HEK293T (cell line): ENCODE measurements around the gene TFR2.

Experiments
- FOXK2 ChIP-seq: fragments of 450-650 bp; IDR thresholded peaks from 2 replicates; pipeline ENCODE4 v1.6.1; 2016; ENCODE audit warnings: mild to moderate bottlenecking
- FOXM1 ChIP-seq: fragments of 450-650 bp; IDR thresholded peaks from 2 replicates; pipeline ENCODE4 v1.6.1; 2017; ENCODE audit warnings: mild to moderate bottlenecking, borderline replicate concordance
- L3MBTL2 ChIP-seq: fragments of 450-650 bp; conservative IDR thresholded peaks from 2 replicates; pipeline ENCODE4 v1.6.1; 2016; ENCODE audit warnings: mild to moderate bottlenecking
- TF ChIP-seq, protein P1 (sequence below): fragments of 450-650 bp; IDR thresholded peaks from 2 replicates; pipeline ENCODE4 v1.6.1; 2016

DNA sequence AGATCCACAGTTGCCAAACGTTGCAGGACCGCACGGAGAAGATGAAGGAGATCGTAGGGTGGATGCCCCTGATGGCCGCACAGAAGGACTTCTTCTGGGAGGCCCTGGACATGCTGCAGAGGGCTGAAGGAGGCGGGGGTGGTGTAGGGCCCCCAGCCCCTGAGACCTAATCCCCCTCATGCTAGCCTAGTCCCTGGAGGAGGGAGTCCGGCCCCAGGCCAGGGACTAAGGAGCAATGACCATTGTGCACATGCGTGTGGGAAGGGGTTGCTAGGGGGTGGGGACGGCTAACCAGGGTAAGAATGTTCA is 40.7 kb downstream of the TFR2 start:
- TF ChIP-seq, protein P1, sequence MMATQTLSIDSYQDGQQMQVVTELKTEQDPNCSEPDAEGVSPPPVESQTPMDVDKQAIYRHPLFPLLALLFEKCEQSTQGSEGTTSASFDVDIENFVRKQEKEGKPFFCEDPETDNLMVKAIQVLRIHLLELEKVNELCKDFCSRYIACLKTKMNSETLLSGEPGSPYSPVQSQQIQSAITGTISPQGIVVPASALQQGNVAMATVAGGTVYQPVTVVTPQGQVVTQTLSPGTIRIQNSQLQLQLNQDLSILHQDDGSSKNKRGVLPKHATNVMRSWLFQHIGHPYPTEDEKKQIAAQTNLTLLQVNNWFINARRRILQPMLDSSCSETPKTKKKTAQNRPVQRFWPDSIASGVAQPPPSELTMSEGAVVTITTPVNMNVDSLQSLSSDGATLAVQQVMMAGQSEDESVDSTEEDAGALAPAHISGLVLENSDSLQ: no peak
- no peak for TF ChIP-seq FOXK2
- no peak for TF ChIP-seq FOXM1
- no peak for TF ChIP-seq L3MBTL2
